Measurements from ENCODE around the gene IL27RA.

The IL27RA gene

DNA sequence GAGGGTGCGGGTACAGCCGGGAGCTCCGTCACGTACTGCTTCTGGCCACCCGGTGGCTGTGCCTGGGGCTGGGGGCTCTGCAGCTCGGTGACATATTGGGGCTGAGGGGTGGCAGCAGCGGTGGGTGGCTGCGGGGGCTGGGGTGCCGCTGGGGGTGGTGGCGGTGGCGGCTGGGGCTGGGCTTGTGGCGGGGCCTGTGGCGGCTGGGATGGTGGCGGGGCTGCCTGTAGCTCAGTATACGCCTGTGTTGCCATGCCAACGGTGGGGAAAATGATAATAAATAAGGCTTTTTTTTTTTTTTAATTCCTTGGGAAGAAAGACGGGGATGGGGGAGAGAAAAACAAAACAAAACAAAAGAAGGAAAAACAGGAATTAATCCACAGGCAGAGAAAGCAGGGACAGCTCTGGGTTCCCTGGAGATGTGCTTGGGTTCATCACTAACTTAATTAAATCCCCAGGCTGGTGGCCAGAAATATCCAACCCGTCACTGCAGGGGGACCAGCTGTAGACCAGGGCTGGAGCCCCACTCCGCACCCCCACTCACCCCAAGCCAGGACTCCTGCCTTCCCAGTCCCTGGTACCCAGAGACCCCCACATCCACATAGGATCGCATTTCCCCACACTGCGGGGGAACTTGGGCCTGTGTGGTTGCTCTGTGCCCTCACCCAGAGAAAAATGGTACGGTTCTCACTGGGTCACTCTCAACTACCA, 37.8 kb upstream of the IL27RA start:
- TF ChIP-seq, protein P1, sequence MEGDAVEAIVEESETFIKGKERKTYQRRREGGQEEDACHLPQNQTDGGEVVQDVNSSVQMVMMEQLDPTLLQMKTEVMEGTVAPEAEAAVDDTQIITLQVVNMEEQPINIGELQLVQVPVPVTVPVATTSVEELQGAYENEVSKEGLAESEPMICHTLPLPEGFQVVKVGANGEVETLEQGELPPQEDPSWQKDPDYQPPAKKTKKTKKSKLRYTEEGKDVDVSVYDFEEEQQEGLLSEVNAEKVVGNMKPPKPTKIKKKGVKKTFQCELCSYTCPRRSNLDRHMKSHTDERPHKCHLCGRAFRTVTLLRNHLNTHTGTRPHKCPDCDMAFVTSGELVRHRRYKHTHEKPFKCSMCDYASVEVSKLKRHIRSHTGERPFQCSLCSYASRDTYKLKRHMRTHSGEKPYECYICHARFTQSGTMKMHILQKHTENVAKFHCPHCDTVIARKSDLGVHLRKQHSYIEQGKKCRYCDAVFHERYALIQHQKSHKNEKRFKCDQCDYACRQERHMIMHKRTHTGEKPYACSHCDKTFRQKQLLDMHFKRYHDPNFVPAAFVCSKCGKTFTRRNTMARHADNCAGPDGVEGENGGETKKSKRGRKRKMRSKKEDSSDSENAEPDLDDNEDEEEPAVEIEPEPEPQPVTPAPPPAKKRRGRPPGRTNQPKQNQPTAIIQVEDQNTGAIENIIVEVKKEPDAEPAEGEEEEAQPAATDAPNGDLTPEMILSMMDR (IDR thresholded peaks at IDR 0.05; ENCODE audit: low read depth, low read length), result no peak
- H3K4me3 ChIP-seq (ENCODE audit: low read depth, low read length), result no peak overlapping the region

DNA sequence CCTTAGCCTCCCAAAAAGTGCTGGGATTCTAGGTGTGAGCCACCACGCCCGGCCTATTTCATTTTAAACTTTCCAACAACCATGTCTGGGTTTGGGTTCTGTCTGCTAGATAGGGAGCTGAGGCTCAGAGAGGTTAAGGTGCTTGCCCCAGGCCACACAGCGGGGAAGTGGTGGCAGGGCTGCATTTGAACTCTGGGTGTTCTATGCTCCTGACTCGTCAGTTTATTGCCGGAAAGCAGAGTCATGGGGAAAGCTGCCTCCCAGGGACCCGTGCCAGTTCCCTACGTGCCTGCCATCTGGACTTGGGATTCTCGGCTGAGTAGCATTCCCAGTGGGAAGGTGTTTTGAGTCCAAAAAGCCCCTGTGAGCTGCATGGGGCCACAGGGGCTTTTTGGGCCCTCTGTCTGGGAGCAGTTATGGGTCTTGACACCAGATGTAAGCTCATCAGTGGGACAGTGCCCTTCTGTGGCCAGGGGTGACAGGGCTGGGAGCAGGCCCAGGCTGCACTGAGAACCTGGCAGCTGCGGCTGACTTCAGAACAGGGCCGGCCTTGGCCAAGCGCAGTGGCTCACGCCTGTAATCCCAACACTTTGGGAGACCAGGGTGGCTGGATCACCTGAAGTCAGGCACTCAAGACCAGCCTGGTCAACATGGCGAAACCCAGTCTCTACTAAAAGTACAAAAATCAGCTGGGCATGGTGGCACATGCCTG, 36.4 kb upstream of the IL27RA start:
- TF ChIP-seq, protein P1 (IDR thresholded peaks at IDR 0.05; ENCODE audit: low read depth, low read length), result no peak
- no peak overlapping the region for H3K4me3 ChIP-seq (ENCODE audit: low read depth, low read length)

DNA sequence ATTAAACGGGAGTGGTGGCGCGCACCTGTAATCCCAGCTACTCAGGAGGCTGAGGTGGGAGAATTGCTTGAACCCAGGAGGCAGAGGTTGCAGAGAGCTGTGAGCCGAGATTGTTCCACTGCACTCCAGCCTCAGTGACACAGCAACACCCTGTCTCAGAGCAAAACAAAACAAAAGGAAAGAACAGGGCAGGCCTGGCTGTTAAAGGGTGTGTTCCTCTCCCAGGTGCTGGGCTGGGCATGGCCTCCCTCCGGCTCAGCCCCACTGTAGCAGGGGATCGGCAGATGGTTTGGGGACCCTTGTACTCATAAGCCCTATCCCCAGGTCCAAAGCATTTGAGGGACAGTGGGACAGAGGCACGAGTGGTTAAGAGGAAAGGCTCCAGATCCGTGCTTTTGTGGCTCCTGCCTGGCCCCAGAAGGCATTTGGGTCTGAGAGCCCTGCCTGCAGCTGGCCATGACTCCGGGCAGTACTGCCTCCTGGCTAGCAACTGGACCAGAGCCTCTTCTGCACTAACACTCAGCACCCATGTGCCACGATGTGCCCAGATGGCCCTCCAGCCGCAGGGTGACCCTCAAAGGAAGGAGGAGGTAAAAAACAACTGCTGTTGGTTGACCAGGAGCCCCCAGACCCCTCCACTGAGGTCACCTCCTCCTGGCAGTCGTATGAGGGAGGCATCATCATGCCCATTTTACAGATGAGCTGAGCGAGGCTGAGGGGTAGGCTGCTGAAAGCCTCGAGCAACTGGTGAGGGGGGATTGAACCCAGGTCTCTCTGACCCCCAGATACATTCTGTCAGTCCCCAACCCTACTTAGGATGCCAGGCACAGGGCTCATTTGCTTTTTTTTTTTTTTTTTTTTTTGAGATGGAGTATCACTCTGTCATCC, 35.4 kb upstream of the IL27RA start:
- H3K4me3 ChIP-seq (ENCODE audit: low read depth, low read length), result no peak overlapping the region
- TF ChIP-seq, protein P1 (IDR thresholded peaks at IDR 0.05; ENCODE audit: low read depth, low read length), result no peak

DNA sequence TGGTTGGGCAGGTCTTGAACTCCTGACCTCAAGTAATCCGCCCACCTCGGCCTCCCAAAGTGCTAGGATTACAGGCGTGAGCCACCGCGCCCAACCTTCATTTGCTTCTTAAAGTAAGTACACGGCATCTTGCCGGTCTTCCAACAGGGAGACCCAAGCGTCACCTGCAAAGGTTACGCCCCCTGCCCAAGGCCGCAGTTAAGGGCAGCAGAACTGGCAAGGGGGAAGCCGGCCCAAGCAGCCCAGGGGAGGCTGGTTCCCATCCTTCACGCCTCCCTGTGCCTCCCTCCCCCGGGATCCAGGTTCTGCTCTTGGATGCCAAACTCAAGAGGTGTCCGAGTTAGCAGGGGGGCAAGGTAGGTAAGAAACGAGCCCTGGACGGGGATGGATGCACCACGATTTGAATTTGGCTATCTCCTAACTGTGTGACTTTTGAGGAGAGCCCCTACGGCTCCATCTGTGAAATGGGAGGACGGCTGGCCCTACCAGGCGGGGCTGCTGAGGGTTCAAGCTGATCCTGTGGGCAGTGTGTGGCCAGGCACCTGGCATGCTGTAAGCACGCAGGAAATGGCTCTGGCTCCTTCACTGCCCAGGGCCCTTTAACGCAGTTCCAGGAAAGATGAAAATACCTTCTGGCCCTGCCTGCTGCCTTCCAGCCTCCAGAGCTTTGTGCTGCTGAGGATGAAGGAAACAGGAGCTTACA, 34.5 kb upstream of the IL27RA start:
- no peak overlapping the region for H3K4me3 ChIP-seq (ENCODE audit: low read depth, low read length)
- TF ChIP-seq, protein P1 (IDR thresholded peaks at IDR 0.05; ENCODE audit: low read depth, low read length), result no peak

DNA sequence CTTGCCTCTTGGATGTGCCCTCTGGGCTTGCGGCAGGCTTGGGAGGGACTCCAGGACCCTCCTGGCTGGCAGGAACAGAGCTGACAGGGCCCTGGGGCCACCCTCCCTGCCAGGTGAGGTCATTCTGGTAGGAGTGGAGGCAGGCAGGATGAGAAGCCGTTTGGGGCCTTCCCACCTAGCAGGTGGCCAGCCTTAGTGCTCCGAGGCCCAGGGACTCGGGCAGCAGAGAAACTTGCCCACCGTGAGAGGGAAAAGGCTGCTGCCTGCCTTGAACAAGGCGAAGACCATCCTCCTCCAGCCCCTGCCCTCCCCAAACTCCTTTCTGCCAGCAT, 34.0 kb upstream of the IL27RA start:
- TF ChIP-seq, protein P1 (IDR thresholded peaks at IDR 0.05; ENCODE audit: low read depth, low read length), result no peak
- no peak overlapping the region for H3K4me3 ChIP-seq (ENCODE audit: low read depth, low read length)

DNA sequence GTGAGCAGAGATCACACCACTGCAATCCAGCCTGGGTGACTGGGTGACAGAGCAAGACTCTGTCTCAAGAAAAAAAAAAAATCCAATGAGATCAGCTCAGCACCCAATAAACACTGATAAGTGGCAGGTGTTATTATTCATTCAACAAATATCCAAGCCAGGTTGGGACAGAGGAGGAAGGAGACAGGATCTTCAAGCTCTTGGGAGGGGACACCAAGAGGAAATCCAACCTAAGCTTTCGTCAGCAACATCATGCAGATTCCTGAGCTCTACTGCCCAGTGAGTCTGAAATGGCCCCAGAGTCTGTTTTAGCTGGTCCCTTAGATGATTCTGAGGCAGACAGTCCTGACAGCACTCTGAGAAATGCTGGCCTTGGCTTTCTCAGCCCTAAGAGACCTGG, 33.1 kb upstream of the IL27RA start:
- TF ChIP-seq, protein P1 (IDR thresholded peaks at IDR 0.05; ENCODE audit: low read depth, low read length), result no peak
- H3K4me3 ChIP-seq (ENCODE audit: low read depth, low read length), result no peak overlapping the region

Measured in WI38 (cell line).